SK-N-SH (cell line): ENCODE results near the gene PPL. TPM values are rescaled to one million over a fixed set of nuclear protein-coding genes. Genes with fewer than 3 reads are reported as not detected.
"Not testable (repeated sequence)": the region's sequence is repeated elsewhere in the genome, so short reads cannot be mapped to it uniquely, and the experiment has no call there.

Experiments
- CTCF ChIA-PET: fragments of 300-600, 350-600 bp; formaldehyde crosslinking; extraction: SDS; loops from one replicate; lab custom pipeline; 2021; lab: Yijun Ruan, JAX
- POLR2A ChIA-PET: fragments of 350-600 bp; sonication (Branson Sonifier 250); formaldehyde crosslinking; extraction: SDS; loops from one replicate; lab custom pipeline; 2020; ENCODE audit warnings: antibody characterized with exemption, inconsistent platforms; lab: Yijun Ruan, JAX
- DNase-seq: peaks from one replicate; pipeline ENCODE4 v3.0.0; 2012
- H2AFZ ChIP-seq: fragments of 200-600 bp; sonication (generic); 2 replicates; pipeline ENCODE4 v1.8.1; 2016; ENCODE audit warnings: antibody characterized with exemption, mild to moderate bottlenecking, low read depth
- H3F3A ChIP-seq: fragments of 200-600 bp; sonication (generic); replicated peaks from 2 replicates; pipeline ENCODE3; 2016; ENCODE audit warnings: antibody characterized with exemption, mild to moderate bottlenecking; ENCODE audit not compliant: insufficient read depth
- H3K27ac ChIP-seq, 2 experiments: fragments of 200-500 bp in 1 of 2; fragments of 200-600 bp in 1 of 2; sonication (Bioruptor generic) in 1 of 2; sonication (generic), shearing (Covaris generic) in 1 of 2; 2 replicates each; pipeline versions ENCODE4 v1.5.1 to v1.6.1; 2014 to 2016; ENCODE audit warnings: low read depth in 2 of 2, inconsistent platforms in 1 of 2, low read length in 1 of 2, mild to moderate bottlenecking in 1 of 2, mixed read lengths in 1 of 2
- H3K27me3 ChIP-seq: fragments of 200-600 bp; sonication (generic), shearing (Covaris generic); 2 replicates; pipeline ENCODE4 v1.6.1; 2016; ENCODE audit warnings: mixed run types; ENCODE audit not compliant: insufficient read depth
- H3K36me3 ChIP-seq, 2 experiments: fragments of 200-500 bp in 1 of 2; fragments of 200-600 bp in 1 of 2; sonication (Bioruptor generic) in 1 of 2; sonication (generic) in 1 of 2; replicated peaks in 1 of 2; 2 replicates each; pipeline versions ENCODE3 to v1.5.1; 2014 to 2016; ENCODE audit warnings: low read length in 1 of 2, mild to moderate bottlenecking in 1 of 2; ENCODE audit not compliant: insufficient read depth in 2 of 2, control insufficient read depth in 1 of 2
- H3K4me1 ChIP-seq, 2 experiments: fragments of 200-500 bp in 1 of 2; fragments of 200-600 bp in 1 of 2; sonication (Bioruptor generic) in 1 of 2; sonication (generic), shearing (Covaris generic) in 1 of 2; 2 replicates each; pipeline versions ENCODE4 v1.5.1 to v1.6.1; 2014 to 2016; ENCODE audit warnings: low read depth in 1 of 2, low read length in 1 of 2, mixed run types in 1 of 2; ENCODE audit not compliant: insufficient read depth in 2 of 2, control insufficient read depth in 1 of 2
- H3K4me2 ChIP-seq: fragments of 200-600 bp; sonication (generic), shearing (Covaris generic); 2 replicates; pipeline ENCODE4 v1.6.1; 2017; ENCODE audit warnings: mixed run types
- H3K4me3 ChIP-seq, 2 experiments: fragments of 200-500 bp in 1 of 2; fragments of 200-600 bp in 1 of 2; sonication (Bioruptor generic) in 1 of 2; sonication (generic), shearing (Covaris generic) in 1 of 2; 2 replicates each; pipeline versions ENCODE4 v1.5.1 to v1.8.1; 2014 to 2016; ENCODE audit warnings: low read depth in 2 of 2, inconsistent platforms in 1 of 2, low read length in 1 of 2, mild to moderate bottlenecking in 1 of 2, mixed read lengths in 1 of 2, moderate library complexity in 1 of 2
- H3K79me2 ChIP-seq: fragments of 200-600 bp; sonication (generic); 2 replicates; pipeline ENCODE4 v1.8.1; 2017; ENCODE audit warnings: mild to moderate bottlenecking; ENCODE audit not compliant: insufficient read depth
- H3K9ac ChIP-seq: fragments of 200-600 bp; sonication (generic); 2 replicates; pipeline ENCODE4 v1.6.1; 2017; ENCODE audit warnings: mixed run types
- H3K9me2 ChIP-seq: fragments of 200-600 bp; sonication (generic); 2 replicates; pipeline ENCODE4 v1.6.1; 2017; ENCODE audit warnings: mixed run types
- H3K9me3 ChIP-seq: fragments of 200-600 bp; sonication (generic); 2 replicates; pipeline ENCODE4 v1.6.1; 2017; ENCODE audit warnings: mixed run types, mild to moderate bottlenecking, moderate library complexity
- H4K20me1 ChIP-seq: fragments of 200-600 bp; sonication (generic); 2 replicates; pipeline ENCODE4 v1.6.1; 2017; ENCODE audit warnings: mild to moderate bottlenecking, mixed run types; ENCODE audit not compliant: insufficient read depth
- EZH2phosphoT487 ChIP-seq: fragments of 200-600 bp; sonication (generic); IDR thresholded peaks from 2 replicates; pipeline ENCODE4 v1.6.1; 2017; ENCODE audit warnings: low read depth, mixed run types, mild to moderate bottlenecking, antibody characterized with exemption, moderate library complexity, borderline replicate concordance
- FOSL2 ChIP-seq: IDR thresholded peaks from 2 replicates; pipeline ENCODE4 v1.4.0; 2012; ENCODE audit warnings: low read depth, mild to moderate bottlenecking, moderate library complexity, borderline replicate concordance
- FOXJ3 ChIP-seq: sonication (generic); formaldehyde crosslinking; IDR thresholded peaks from 2 replicates; pipeline ENCODE4 v1.5.1; 2020; ENCODE audit warnings: mild to moderate bottlenecking, missing genetic modification reagents
- FOXM1 ChIP-seq: IDR thresholded peaks from 2 replicates; pipeline ENCODE4 v1.4.0; 2012; ENCODE audit warnings: low read depth, mild to moderate bottlenecking
- GABPA ChIP-seq: IDR thresholded peaks from 2 replicates; pipeline ENCODE4 v1.4.0; 2012; ENCODE audit warnings: low read depth, mild to moderate bottlenecking
- RCOR1 ChIP-seq: fragments of 150-350 bp; IDR thresholded peaks from 2 replicates; pipeline ENCODE4 v1.6.1; 2017; ENCODE audit warnings: antibody characterized with exemption, low read length
- RFX5 ChIP-seq: IDR thresholded peaks from 2 replicates; pipeline ENCODE4 v1.6.1; 2012; ENCODE audit warnings: mild to moderate bottlenecking, improper control_type of control experiment, low read length
- RXRA ChIP-seq: IDR thresholded peaks from 2 replicates; pipeline ENCODE4 v1.4.0; 2012; ENCODE audit warnings: low read depth, mild to moderate bottlenecking, borderline replicate concordance
- TAF1 ChIP-seq: IDR thresholded peaks from 2 replicates; pipeline ENCODE4 v1.6.1; 2012; ENCODE audit warnings: low read depth, mild to moderate bottlenecking, low read length, moderate library complexity, borderline replicate concordance
- USF1 ChIP-seq: IDR thresholded peaks from 2 replicates; pipeline ENCODE4 v1.4.0; 2012; ENCODE audit warnings: low read depth, borderline replicate concordance
- USF2 ChIP-seq: fragments of 150-350 bp; IDR thresholded peaks from 2 replicates; pipeline ENCODE4 v1.6.1; 2017; ENCODE audit warnings: antibody characterized with exemption, low read length, low read depth, borderline replicate concordance
- WGBS: methylation state at CpG from one replicate; pipeline ENCODE4 v1.1.6; 2017; ENCODE audit warnings: low lambda C conversion rate; 5-methylcytosine and 5-hydroxymethylcytosine counted together
- polyA plus RNA-seq, 3 experiments: library from polyadenylated mRNA; depleted of rRNA; stranded (reverse); fragments of >200 nt; gene quantifications; 2 replicates each; pipeline ENCODE4 v1.2.3, GENCODE V29; 2012
- TF ChIP-seq, protein P1 (sequence below): IDR thresholded peaks from 2 replicates; pipeline ENCODE4 v1.6.1; 2012; ENCODE audit warnings: mild to moderate bottlenecking, low read depth, low read length, moderate library complexity
- TF ChIP-seq, protein P2 (sequence below): IDR thresholded peaks from 2 replicates; pipeline ENCODE4 v1.4.0; 2012; ENCODE audit warnings: low read depth, borderline replicate concordance

Gene PPL
- polyA plus RNA-seq, 1 of the 3 experiments (the other 2 are of a cell fraction): 24.6 TPM

GRCh38 chr16:4954714-4955113 is 17.8 kb upstream of the PPL start:
- H3K79me2 ChIP-seq: no peaks in the 10 kb centered on the region
- POLR2A ChIA-PET: no interaction called here
- CTCF ChIA-PET: interaction anchor here (1.5 to 2.7 kb wide), 6 partner anchors 18 to 443 kb away, joined by 4 to 23 read pairs (median 6); partner anchors contain the start of gene PPL
- H3K27ac ChIP-seq: no peak overlapping the region
- WGBS: 88% methylated on average over 1 of the region's 1 CpG
- no peaks in the 10 kb centered on the region for H3K27me3 ChIP-seq
- no peaks in the 10 kb centered on the region for H3K36me3 ChIP-seq
- H2AFZ ChIP-seq: no peak overlapping the region
- peaks cover 0 to 8% of the 10 kb centered on the region in 2 experiments; a peak in 1 of 4 replicates for H3K4me1 ChIP-seq
- no peak overlapping the region for H3K9ac ChIP-seq
- H3K4me3 ChIP-seq: no peak overlapping the region
- H3F3A ChIP-seq: peaks cover 8% of the 10 kb centered on the region
- no peaks in the 10 kb centered on the region for H3K9me2 ChIP-seq
- DNase-seq: no peak
- no peak for TF ChIP-seq USF1
- TF ChIP-seq FOSL2: no peak
- no peak for TF ChIP-seq FOXM1
- no peak for TF ChIP-seq GABPA
- no peak for TF ChIP-seq RFX5
- TF ChIP-seq USF2: no peak
- TF ChIP-seq, all 33 proteins: peak for 0
- no peaks in the 10 kb centered on the region for H3K9me3 ChIP-seq
- H4K20me1 ChIP-seq: no peaks in the 10 kb centered on the region
- H3K4me2 ChIP-seq: no peak overlapping the region

DNA sequence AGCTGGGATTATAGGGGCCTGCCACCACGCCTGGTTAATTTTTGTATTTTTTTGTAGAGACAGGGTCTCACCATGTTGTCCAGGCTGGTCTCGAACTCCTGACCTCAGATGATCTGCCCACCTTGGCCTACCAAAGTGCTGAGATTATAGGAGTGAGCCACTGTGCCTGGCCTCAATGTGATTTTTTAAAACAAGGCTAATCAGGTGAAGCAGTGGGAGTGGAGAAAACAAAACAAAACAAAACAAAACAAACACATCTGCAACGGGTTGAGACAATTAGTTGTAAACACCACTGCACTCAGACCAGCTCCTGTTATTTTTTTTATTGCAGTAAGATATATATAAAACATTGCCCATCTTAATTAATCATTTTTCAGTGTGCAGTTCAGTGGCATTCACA is 14.6 kb upstream of the PPL start:
- CTCF ChIA-PET, H3K79me2 ChIP-seq, H3K9ac ChIP-seq, H3K4me1 ChIP-seq, H3F3A ChIP-seq, H3K9me3 ChIP-seq, H3K27ac ChIP-seq, H3K36me3 ChIP-seq, POLR2A ChIA-PET, H3K27me3 ChIP-seq, H3K9me2 ChIP-seq, DNase-seq, H3K4me2 ChIP-seq, H4K20me1 ChIP-seq, H3K4me3 ChIP-seq, H2AFZ ChIP-seq: not testable (repeated sequence)
- WGBS: 75% methylated on average over 3 of the region's 3 CpGs

- 74% methylated on average over 10 of the region's 10 CpGs for WGBS
- CTCF ChIA-PET: no interaction called here
- no peaks in the 10 kb centered on the region for H3K27me3 ChIP-seq
- DNase-seq: no peak
- no peaks in the 10 kb centered on the region for H3K9me2 ChIP-seq
- peaks cover 5% of the 10 kb centered on the region for H3F3A ChIP-seq
- no peaks in the 10 kb centered on the region for H3K36me3 ChIP-seq
- no peaks in the 10 kb centered on the region for H4K20me1 ChIP-seq
- H3K4me2 ChIP-seq: no peak overlapping the region
- POLR2A ChIA-PET: no interaction called here
- no peaks in the 10 kb centered on the region for H3K9me3 ChIP-seq
- peaks cover 0 to 12% of the 10 kb centered on the region in 2 experiments; a peak in 2 of 4 replicates for H3K4me1 ChIP-seq
- no peak overlapping the region for H3K9ac ChIP-seq
- H3K4me3 ChIP-seq: no peak overlapping the region
- H3K79me2 ChIP-seq: no peaks in the 10 kb centered on the region
- H3K27ac ChIP-seq: no peak overlapping the region
- no peak overlapping the region for H2AFZ ChIP-seq
- TF ChIP-seq RCOR1 (no peak), RXRA (no peak), EZH2phosphoT487 (no peak), USF2 (no peak), TAF1 (no peak), FOXJ3 (CRISPR knock-in tag) (no peak)
- TF ChIP-seq, protein P1, sequence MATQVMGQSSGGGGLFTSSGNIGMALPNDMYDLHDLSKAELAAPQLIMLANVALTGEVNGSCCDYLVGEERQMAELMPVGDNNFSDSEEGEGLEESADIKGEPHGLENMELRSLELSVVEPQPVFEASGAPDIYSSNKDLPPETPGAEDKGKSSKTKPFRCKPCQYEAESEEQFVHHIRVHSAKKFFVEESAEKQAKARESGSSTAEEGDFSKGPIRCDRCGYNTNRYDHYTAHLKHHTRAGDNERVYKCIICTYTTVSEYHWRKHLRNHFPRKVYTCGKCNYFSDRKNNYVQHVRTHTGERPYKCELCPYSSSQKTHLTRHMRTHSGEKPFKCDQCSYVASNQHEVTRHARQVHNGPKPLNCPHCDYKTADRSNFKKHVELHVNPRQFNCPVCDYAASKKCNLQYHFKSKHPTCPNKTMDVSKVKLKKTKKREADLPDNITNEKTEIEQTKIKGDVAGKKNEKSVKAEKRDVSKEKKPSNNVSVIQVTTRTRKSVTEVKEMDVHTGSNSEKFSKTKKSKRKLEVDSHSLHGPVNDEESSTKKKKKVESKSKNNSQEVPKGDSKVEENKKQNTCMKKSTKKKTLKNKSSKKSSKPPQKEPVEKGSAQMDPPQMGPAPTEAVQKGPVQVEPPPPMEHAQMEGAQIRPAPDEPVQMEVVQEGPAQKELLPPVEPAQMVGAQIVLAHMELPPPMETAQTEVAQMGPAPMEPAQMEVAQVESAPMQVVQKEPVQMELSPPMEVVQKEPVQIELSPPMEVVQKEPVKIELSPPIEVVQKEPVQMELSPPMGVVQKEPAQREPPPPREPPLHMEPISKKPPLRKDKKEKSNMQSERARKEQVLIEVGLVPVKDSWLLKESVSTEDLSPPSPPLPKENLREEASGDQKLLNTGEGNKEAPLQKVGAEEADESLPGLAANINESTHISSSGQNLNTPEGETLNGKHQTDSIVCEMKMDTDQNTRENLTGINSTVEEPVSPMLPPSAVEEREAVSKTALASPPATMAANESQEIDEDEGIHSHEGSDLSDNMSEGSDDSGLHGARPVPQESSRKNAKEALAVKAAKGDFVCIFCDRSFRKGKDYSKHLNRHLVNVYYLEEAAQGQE: no peak
- TF ChIP-seq, protein P2, sequence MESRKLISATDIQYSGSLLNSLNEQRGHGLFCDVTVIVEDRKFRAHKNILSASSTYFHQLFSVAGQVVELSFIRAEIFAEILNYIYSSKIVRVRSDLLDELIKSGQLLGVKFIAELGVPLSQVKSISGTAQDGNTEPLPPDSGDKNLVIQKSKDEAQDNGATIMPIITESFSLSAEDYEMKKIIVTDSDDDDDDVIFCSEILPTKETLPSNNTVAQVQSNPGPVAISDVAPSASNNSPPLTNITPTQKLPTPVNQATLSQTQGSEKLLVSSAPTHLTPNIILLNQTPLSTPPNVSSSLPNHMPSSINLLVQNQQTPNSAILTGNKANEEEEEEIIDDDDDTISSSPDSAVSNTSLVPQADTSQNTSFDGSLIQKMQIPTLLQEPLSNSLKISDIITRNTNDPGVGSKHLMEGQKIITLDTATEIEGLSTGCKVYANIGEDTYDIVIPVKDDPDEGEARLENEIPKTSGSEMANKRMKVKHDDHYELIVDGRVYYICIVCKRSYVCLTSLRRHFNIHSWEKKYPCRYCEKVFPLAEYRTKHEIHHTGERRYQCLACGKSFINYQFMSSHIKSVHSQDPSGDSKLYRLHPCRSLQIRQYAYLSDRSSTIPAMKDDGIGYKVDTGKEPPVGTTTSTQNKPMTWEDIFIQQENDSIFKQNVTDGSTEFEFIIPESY: no peak
These were observed 13.0 kb upstream of the PPL start for GRCh38 chr16:4949986-4950385.
